Measurements from ENCODE around the gene RCOR2. TPM values are rescaled to one million over a fixed set of nuclear protein-coding genes. Genes with fewer than 3 reads are reported as not detected.

Gene RCOR2
- total and polyA plus RNA-seq, 2 of the 13 experiments (the other 11 are each of a cell fraction or from before 2014, with no cell fraction given), result 8.3 to 8.5 TPM

- TF ChIP-seq ZNF674 (CRISPR knock-in tag; IDR thresholded peaks at IDR 0.05; ENCODE audit: low read depth) (no peak), FOXK2 (IDR thresholded peaks at IDR 0.05) (no peak), ZKSCAN5 (CRISPR knock-in tag; IDR thresholded peaks at IDR 0.05) (no peak), NCOA2 (CRISPR knock-in tag; IDR thresholded peaks at IDR 0.05) (no peak), ZNF749 (CRISPR knock-in tag; IDR thresholded peaks at IDR 0.05; ENCODE audit: borderline replicate concordance) (no peak), RAD21 (CRISPR knock-in tag; IDR thresholded peaks at IDR 0.05) (no peak), GMEB2 (CRISPR knock-in tag; IDR thresholded peaks at IDR 0.05; ENCODE audit: low read depth) (no peak), MTF1 (CRISPR knock-in tag; IDR thresholded peaks at IDR 0.05) (no peak), HNF1A (IDR thresholded peaks at IDR 0.05; ENCODE audit: low read depth) (no peak), HNF1A (CRISPR knock-in tag; IDR thresholded peaks at IDR 0.05; ENCODE audit: borderline replicate concordance) (no peak), TGIF2 (CRISPR knock-in tag; IDR thresholded peaks at IDR 0.05) (peak; percentile 58; the same call in 1 of the 2 replicates), KDM5B (CRISPR knock-in tag; IDR thresholded peaks at IDR 0.05; ENCODE audit: borderline replicate concordance) (peak; percentile 16; the same call in 1 of the 2 replicates), MAFF (IDR thresholded peaks at IDR 0.05; ENCODE audit: low read depth, low read length) (no peak), ZKSCAN8 (CRISPR knock-in tag; IDR thresholded peaks at IDR 0.05; ENCODE audit: borderline replicate concordance) (no peak), ZNF790 (CRISPR knock-in tag; IDR thresholded peaks at IDR 0.05; ENCODE audit: borderline replicate concordance) (no peak), ZNF33A (CRISPR knock-in tag; IDR thresholded peaks at IDR 0.05; ENCODE audit: borderline replicate concordance) (no peak), E2F1 (CRISPR knock-in tag; IDR thresholded peaks at IDR 0.05) (no peak), ZNF816 (CRISPR knock-in tag; IDR thresholded peaks at IDR 0.05; ENCODE audit: borderline replicate concordance) (peak; percentile 23; the same call in 1 of the 2 replicates), MED8 (CRISPR knock-in tag; IDR thresholded peaks at IDR 0.05; ENCODE audit: insufficient replicate concordance) (peak; percentile 26), ZBTB26 (CRISPR knock-in tag; IDR thresholded peaks at IDR 0.05; ENCODE audit: borderline replicate concordance) (no peak), ZNF570 (CRISPR knock-in tag; IDR thresholded peaks at IDR 0.05; ENCODE audit: borderline replicate concordance) (no peak), NKX3-1 (CRISPR knock-in tag; IDR thresholded peaks at IDR 0.05) (no peak), E2F5 (CRISPR knock-in tag; conservative IDR thresholded peaks at IDR 0.05) (no peak)
Measured at GRCh38 chr11:63939397-63939891, 22.5 kb upstream of the RCOR2 start (continued).

All from HepG2 (cell line).